Cortex of kidney (tissue), 1 donor: ENCODE results near the gene C1QTNF1.

ENCODE experiments used
- DNase-seq: peaks from one replicate; lab custom pipeline; 2025; lab: John Stamatoyannopoulos, UW

Gene C1QTNF1

DNA sequence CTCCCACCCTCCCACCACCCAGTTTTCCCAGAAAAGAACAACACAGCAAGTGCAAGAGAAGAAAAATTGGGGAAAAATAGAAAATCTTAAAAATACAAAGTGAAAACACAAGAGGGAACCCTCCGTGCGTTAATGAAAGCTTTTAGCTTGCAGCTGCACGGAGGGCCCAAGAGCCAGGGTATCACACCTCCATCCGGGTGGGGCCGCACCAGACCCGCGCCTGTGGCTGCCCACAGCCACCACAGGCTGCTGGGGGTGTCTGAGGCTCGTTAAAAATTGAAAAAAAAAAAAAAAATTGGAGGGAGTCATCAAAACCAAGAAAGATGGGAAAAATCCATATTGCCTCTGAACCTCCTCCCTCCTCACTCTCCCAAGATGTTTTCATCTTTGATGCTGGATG lies 69.3 kb downstream of the C1QTNF1 start:
- DNase-seq, result no peak

DNA sequence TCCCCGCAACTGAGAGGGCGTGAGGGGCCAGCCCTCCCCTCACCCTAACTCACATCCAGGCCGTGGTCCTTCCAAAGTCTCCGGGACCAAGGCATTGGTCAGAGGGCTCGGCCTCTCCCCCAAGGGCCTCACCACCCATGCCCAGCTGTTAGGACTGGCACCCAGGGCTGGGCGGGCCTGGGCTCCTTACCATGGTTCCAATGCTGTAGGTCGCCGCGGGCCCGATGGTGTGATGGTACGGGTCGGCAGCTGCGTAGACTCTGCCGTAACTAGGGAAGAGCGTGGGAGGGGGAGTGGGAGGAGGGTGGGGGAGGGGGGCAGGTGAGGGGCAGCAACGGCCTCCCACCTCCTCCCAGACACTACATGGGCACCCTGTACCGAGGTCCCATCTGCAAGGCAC lies 70.3 kb downstream of the C1QTNF1 start:
- DNase-seq, result no peak

DNA sequence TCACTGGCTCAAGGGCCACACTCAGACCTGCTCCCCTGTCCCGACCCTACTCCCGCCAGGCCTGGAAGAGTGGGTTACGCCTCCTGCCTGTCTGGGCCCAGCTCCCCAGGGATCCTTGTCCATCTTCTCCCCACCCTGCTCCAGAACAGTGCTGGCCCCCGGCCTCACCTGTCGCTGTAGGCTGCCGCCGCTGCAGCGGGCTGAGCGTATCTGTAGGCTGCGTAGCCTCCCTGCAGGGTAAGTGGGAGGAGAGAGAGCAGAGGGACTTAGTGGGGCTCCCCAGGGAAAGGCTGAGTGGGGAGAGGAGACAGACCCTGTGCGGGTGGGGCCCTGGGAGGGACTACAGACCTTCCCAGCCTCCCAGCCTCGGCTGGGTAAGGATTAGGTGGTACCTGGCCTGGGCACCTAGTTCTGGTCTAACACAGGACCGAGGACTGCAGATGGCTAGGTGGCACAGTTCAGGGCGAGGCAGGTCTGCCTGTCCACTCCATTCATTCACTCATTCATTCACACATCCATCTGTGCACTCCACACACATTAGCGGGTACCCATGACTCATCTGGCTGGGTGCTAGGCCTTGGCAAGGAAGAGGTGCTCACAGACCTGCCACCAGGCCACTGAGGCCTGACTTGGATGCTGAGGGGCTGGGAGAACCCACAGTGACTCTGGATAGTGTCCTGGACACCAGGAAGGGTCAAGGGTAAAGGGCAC lies 71.5 kb downstream of the C1QTNF1 start:
- no peak for DNase-seq

DNA sequence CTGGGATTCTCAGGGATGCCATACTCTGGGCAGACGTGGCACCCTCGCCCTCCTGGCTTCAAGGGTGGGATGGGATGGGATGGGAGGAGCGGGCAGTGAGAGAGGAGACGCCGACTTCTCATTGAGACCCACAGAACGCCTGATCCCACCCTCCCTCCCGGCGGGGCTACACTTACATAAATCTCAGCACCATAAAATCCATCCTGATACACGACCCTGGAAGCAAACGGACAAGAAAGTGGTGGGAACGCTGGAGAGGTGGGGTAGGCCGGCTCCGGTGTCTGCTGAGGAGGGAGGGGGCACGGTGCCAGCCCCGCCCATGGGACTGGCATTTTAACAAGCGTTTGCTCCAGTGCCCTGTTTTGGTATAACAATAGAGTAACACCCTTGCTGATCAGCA lies 72.5 kb downstream of the C1QTNF1 start:
- no peak for DNase-seq

GRCh38 chr17:79097226-79098055 lies 73.5 kb downstream of the C1QTNF1 start:
- no peak for DNase-seq

- DNase-seq, result no peak
Measured at GRCh38 chr17:79098282-79098867, 74.4 kb downstream of the C1QTNF1 start.
